ENCODE measurements around the gene REEP3. TPM values are rescaled to one million over a fixed set of nuclear protein-coding genes. Genes with fewer than 3 reads are reported as not detected.

The REEP3 gene
- total and polyA plus RNA-seq, 2 of the 8 experiments (the other 6 are each of a cell fraction or from before 2014, with no cell fraction given): 5.8 to 31.5 TPM

GRCh38 chr10:63603709-63604445, 82.7 kb downstream of the REEP3 start:
- POLR2A ChIA-PET (ENCODE audit: partially characterized antibody): interaction anchor here (0.6 to 0.8 kb wide), 2 partner anchors 13 to 26 kb away, joined by 3 to 4 read pairs; no protein-coding TSS in a partner anchor
- TF ChIP-seq RXRA (IDR thresholded peaks at IDR 0.05; ENCODE audit: insufficient read depth, low read depth, low read length) (no peak), PHF8 (conservative IDR thresholded peaks at IDR 0.05; ENCODE audit: low read depth, low read length) (no peak), POLR2AphosphoS5 (IDR thresholded peaks at IDR 0.05; ENCODE audit: low read depth, low read length) (no peak), CHD2 (IDR thresholded peaks at IDR 0.05; ENCODE audit: low read length) (no peak), RNF2 (IDR thresholded peaks at IDR 0.05; ENCODE audit: borderline replicate concordance, low read depth, low read length, missing control alignments, poor library complexity, severe bottlenecking) (no peak), SIN3A (conservative IDR thresholded peaks at IDR 0.05 in 1 of 2, IDR thresholded peaks at IDR 0.05 in 1 of 2; ENCODE audit: low read depth in 1 of 2, low read length in 2 of 2) (no peak), MAFK (IDR thresholded peaks at IDR 0.05; ENCODE audit: low read depth, low read length) (no peak), SP1 (IDR thresholded peaks at IDR 0.05; ENCODE audit: low read depth, low read length) (no peak), EP300 (IDR thresholded peaks at IDR 0.05; ENCODE audit: borderline replicate concordance in 1 of 2, low read depth in 2 of 2, low read length in 2 of 2) (no peak)
- TF ChIP-seq, protein P1, sequence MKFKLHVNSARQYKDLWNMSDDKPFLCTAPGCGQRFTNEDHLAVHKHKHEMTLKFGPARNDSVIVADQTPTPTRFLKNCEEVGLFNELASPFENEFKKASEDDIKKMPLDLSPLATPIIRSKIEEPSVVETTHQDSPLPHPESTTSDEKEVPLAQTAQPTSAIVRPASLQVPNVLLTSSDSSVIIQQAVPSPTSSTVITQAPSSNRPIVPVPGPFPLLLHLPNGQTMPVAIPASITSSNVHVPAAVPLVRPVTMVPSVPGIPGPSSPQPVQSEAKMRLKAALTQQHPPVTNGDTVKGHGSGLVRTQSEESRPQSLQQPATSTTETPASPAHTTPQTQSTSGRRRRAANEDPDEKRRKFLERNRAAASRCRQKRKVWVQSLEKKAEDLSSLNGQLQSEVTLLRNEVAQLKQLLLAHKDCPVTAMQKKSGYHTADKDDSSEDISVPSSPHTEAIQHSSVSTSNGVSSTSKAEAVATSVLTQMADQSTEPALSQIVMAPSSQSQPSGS (IDR thresholded peaks at IDR 0.05; ENCODE audit: low read length): no peak

More at GRCh38 chr10:63603709-63604445, 82.7 kb downstream of the REEP3 start:
- H3K23ac ChIP-seq (ENCODE audit: insufficient read length): no peak overlapping the region
- H3K36me3 ChIP-seq (ENCODE audit: control insufficient read depth in 2 of 4, insufficient read depth in 4 of 4, low read length in 3 of 4): peaks cover 0 to 9% (median 4%) of the 10 kb centered on the region in 4 experiments; a peak in 2 of 8 replicates
- H4K5ac ChIP-seq (ENCODE audit: insufficient read length, low read depth, low read length): no peak overlapping the region
- H3K18ac ChIP-seq (ENCODE audit: extremely low read depth, low read length): no peak overlapping the region
- 91% methylated on average over 7 of the region's 7 CpGs; no CpG with 5 or more reads in 1 of the 2 experiments for WGBS, 2 experiments (ENCODE audit: extremely low coverage in 1 of 2, insufficient coverage in 1 of 2, insufficient read length in 1 of 2, insufficient replicate concordance in 2 of 2, low coverage in 1 of 2, low lambda C conversion rate in 2 of 2, missing lambda C conversion rate in 1 of 2)
- no peak overlapping the region for H3K4me2 ChIP-seq (ENCODE audit: insufficient read depth in 1 of 2, low read depth in 2 of 2, low read length in 2 of 2)
- no peak overlapping the region for H4K91ac ChIP-seq (replicated peaks; ENCODE audit: insufficient read length, low read length)
- H3K27ac ChIP-seq (ENCODE audit: low read depth, low read length): no peak overlapping the region
- no peaks in the 10 kb centered on the region for H3K23me2 ChIP-seq (ENCODE audit: low read depth, low read length)
- no peak overlapping the region for H3K14ac ChIP-seq (ENCODE audit: insufficient read length)
- H2BK12ac ChIP-seq (ENCODE audit: low read depth, low read length): no peak overlapping the region
- H2BK120ac ChIP-seq (replicated peaks; ENCODE audit: low read depth, low read length): no peak overlapping the region
- no peaks in the 10 kb centered on the region for H3K4me1 ChIP-seq (replicated peaks in 1 of 4; ENCODE audit: control insufficient read depth in 3 of 4, insufficient read depth in 4 of 4, low read length in 3 of 4)
- no peaks in the 10 kb centered on the region for H3K79me2 ChIP-seq (ENCODE audit: control insufficient read depth in 1 of 2, insufficient read depth in 2 of 2, low read length in 2 of 2)
- no peak overlapping the region for H2AK5ac ChIP-seq (ENCODE audit: low read depth, low read length)
- no peaks in the 10 kb centered on the region for H3K79me1 ChIP-seq (ENCODE audit: low read depth, low read length)
- H3K4ac ChIP-seq (replicated peaks; ENCODE audit: insufficient read length, low read depth, low read length): no peak overlapping the region
- no peak overlapping the region for H3K4me3 ChIP-seq (ENCODE audit: extremely low read depth in 1 of 4, insufficient read depth in 2 of 4, low read depth in 3 of 4, low read length in 4 of 4)
- no peak overlapping the region for H2BK5ac ChIP-seq (ENCODE audit: low read depth, low read length)
- H2AFZ ChIP-seq (ENCODE audit: low read length): no peak overlapping the region
- FAIRE-seq (no peak), DNase-seq (ENCODE audit: low read depth in 1 of 2, low spot score in 2 of 2) (no peak)
- no peaks in the 10 kb centered on the region for H3K27me3 ChIP-seq (replicated peaks in 1 of 4; ENCODE audit: control insufficient read depth in 3 of 4, extremely low read depth in 1 of 4, insufficient read depth in 3 of 4, low read length in 3 of 4)
- no peak overlapping the region for H2BK15ac ChIP-seq (ENCODE audit: low read length)
- H3K56ac ChIP-seq (replicated peaks; ENCODE audit: insufficient read length, low read depth, low read length): no peak overlapping the region
- CTCF ChIA-PET (ENCODE audit: partially characterized antibody): interaction anchor here (0.7 to 0.9 kb wide), 3 partner anchors 89 to 437 kb away, joined by 3 read pairs; no protein-coding TSS in a partner anchor
- no peak overlapping the region for H4K8ac ChIP-seq (ENCODE audit: extremely low read depth, insufficient read depth, low read length)
- no peaks in the 10 kb centered on the region for H4K20me1 ChIP-seq (replicated peaks in 1 of 2; ENCODE audit: control insufficient read depth in 1 of 2, insufficient read depth in 2 of 2, low read length in 2 of 2)
- H2BK20ac ChIP-seq (ENCODE audit: low read length): no peak overlapping the region
- no peak overlapping the region for H3K9ac ChIP-seq (replicated peaks in 1 of 4; ENCODE audit: extremely low read depth in 1 of 4, low read depth in 3 of 4, low read length in 3 of 4)
- no peaks in the 10 kb centered on the region for H3K9me3 ChIP-seq (ENCODE audit: insufficient read depth in 2 of 2, low read depth in 1 of 2, low read length in 1 of 2)

Measured in H1 (cell line).